GM19397 (cell line): ENCODE measurements around the gene SLC8A1.

Experiments
- ATAC-seq: cut with Tn5 transposase; IDR thresholded peaks from one replicate; pipeline ENCODE4 v1.9.1; 2021; ENCODE audit warnings: mild to moderate bottlenecking, moderate library complexity; ENCODE audit not compliant: unreplicated experiment

Gene SLC8A1

DNA sequence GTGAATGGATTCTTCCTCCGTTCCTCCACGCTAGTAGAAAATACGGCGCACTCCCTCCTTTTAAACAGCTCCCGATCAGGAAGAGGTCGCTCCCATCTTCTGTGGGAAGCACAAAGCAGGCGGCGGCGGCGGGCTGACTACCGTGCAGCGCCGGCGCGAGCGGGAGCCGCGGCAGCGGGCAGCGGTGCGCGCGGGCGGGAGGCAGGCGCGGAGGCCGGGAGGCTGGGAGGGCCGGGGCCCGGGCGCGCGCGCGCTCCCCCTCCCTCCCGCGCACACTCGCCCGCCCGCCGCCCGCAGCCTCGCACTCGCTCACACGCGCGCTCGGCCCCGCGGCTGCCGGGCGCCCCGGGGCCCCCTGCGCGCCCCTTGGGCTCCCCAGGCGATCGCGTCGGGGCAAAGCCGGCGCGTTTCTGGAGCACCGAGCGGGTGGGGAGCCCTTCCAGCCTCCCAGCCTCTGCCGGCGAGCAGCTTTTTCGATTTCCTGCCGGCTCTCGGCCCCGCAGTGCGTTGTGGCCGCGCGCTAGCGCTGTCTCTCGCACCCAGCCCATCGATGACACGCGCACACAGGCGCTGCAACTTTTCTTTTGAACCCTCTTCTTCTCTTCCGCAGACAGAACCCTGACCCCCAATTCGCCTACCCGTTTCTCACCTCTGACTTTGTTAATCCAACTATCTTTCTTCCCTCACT is at the start of gene SLC8A1:
SLC8A1 (minus strand) TSS at position 173 of the 688 bp plus-strand sequence.
- no peak for ATAC-seq

DNA sequence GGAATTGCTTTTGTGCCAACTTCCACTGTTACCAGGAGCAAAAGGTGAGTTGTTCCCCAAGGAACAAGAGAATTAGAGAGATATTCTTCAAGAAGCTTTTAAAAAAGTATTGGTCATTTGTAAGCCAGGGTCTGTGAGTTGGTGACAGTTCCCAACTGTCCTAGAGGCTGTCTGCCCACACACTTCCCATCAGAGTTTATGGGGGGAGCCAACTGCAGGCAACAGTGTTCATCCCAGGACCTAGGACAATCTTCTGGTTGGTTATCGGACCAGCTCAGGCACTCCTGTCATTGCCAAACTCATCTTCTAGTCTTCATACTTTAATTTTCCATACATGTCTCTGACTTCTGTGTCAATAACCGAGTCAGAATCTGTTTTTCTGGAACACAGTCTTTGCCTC is 47.5 kb upstream of the SLC8A1 start:
- ATAC-seq, result no peak

DNA sequence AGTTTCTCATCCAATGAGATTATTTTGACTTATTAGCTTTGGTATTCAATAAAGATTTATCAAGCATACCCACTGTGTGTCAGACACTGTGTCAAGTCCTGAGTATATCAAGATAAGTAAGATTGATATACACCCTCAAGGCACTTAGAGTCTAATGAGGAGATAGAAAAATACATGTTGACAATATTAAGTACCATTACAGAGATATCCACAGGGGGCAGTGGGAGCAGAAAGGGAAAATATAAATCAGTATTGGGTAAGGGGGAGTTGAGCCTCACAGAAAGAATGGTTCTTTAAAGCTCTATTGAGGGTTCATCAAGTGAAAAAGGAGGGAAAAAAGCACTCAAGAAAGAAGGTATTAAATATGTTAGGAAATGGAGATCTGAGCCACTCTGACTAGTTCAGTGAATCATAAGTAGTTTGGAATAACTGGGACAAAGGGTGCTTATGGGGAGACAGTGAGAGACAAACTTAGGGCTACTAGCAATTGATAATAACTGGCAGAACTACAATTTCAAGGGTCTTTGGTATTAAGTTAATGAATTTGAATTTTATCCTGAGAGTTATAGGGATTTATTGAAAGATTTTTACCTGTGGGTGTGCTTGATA is 45.5 kb upstream of the SLC8A1 start:
- no peak for ATAC-seq

DNA sequence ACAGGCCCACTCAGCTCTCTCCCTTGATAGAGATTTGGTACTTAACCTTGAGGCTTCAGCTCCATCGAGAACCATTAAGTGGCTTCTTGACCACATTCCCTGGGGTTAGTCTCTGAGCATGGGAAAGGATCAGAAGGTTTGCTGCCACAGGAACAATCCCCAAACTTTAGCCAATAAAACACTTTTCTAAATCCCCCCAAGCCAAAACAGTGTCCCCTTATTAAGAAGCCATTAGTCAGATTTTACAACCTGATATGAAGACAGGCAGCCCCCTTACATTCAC is 37.7 kb upstream of the SLC8A1 start:
- no peak for ATAC-seq

DNA sequence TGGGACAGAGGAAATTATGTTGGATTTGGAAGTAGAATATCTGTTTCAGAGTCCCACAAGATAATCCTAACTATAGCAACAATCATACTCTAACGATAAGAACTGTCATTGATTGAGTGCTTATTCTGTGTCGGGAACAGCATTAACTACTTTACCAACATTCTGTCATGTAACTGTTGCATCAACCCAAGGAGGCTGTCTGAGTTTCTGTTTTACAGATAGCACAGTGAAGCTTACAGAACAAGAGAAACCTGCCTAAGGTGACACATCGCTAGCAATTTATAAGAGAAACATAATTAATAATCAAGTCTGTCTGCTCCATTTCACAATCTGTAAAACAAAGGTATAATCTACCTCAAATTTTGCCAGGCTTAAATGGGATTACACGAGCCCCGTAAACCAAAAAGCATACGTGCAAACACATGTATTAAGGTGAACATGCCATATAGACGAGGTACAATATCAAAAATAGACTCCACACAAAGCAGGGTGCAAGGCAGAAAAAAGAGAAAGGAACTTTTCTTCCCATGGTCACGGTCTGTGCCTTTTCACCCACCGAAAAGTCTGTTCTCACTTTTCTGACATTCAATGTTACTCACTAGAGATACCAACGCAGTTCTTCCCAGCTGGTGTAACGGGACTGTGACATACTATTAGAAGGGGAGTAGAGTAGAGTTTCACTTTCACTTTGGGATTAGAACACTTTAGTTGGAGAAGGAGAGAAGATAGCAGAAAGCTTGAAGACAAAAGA is 37.2 kb upstream of the SLC8A1 start:
- no peak for ATAC-seq

DNA sequence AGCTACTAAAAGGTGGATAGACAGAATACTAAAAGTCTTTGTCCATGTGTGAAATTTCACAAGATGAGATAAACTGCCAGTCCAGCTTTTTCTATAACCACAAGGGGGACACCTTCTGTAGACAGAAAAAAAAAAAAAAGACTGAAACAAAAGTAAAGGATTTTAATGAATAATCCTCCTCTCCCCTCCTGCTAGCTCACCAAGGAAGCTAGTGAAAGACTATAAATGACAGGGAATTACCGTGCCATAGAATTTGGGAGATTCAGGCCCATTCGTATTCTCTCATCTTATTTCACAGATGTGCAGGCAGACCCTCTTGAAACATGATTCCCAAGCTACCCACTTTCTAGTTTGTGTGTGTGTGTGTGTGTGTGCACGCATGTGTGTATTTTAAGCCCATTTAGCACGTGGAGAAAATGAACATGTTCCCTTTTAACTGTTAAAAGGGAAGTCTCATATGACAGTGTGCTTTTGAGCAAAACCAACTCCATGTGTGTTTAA is 36.3 kb upstream of the SLC8A1 start:
- no peak for ATAC-seq

DNA sequence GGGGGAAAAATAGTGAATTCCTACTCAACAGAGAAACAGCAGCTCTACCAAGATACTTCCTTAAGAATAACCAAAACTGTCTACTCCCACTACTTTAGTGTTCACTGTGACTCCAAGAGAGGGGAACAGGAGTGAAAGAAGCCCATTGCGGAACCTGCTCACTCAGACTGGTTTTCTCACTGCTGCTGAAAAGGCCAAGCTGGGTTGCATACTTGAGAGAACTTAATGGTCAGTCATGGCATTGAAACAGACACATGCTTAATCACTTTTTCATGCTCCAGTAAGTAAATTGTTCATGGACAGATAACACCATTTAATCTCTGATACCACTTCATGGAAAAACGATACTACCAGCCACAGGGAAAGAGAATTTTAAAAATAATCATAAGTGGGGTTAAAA is 35.7 kb upstream of the SLC8A1 start:
- no peak for ATAC-seq

DNA sequence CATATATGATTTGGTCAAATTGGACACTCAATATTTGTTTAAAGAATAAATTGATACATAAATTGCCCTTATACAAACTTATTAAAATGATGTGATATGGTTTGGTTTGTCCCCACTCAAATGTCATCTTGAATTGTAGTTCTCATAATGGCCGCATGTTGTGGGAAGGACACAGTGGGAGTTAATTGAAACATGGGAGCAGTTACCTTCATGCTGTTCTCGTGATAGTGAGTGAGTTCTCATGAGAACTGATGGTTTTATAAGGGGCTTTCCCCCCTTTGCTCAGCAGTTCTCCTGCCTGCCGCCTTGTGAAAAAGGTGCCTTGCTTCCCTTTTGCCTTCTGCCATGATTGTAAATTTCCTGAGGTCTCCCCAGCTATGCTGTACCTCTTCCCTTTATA is 34.0 kb upstream of the SLC8A1 start:
- no peak for ATAC-seq

DNA sequence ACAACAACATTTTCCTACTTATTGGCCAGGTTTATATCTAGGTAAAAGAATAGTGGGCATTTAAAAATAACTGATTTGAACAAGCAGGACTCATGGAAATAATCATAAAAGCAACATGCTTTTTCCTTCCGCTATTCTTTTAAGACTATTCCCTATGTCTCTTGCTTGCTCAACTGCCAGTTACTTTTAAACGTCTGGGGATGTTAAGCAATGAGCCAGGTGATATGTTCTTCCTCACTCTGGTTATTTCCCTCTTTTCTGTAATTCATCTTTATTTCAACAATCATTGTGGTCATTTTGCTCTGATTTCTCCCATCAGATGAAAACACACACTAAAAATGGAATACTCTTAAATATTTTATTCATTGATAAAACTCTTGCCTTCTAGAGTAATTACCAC is 33.4 kb upstream of the SLC8A1 start:
- ATAC-seq, result no peak

DNA sequence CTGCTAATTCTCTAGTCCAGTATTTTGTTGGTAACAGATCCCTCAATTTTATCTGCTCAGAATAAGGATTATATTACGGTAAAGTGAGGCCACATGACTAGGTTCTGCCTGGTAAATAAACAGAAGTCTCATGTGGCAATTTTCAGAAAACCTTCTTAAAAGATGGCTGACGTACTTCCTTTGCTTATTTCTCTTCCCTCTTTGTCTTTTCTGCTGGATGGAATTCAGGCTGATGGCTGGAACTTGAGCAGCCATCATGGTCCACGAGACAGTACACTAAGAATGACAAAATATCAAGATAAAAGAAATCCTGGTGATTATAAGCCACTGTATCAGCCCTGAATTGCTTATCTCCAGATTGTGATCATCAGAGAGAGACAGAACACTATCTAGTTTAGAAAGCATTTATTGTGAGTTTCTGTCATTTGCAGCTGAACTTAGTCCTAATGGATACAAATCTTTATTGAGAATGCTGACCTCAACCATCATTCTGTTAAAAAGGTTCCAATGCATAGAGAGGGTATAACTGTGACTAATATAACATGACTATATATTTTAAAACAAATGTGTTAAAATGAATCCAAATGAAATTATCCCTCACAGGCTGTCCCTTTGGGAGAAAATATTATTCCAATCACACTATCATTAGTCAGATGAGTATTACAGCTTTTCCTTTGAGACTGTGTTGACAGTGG is 31.8 kb upstream of the SLC8A1 start:
- no peak for ATAC-seq

DNA sequence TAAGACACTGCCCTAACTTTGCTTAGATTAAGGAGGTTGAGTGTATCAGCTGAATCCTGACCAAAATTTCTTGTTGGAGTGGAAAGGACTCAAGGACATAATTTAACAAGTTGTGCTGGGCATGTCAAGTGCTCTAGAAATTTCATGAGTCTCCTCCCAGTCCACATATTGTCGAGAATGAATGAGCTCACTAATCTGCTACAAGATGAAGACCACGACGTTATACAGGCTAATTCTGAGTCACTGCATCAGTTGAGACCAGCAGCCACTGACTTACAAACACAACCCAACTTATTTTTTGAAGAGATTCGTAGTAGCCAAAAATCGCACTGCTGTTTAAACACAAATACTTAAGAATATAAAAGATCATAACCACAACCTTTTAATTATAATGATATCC is 28.7 kb upstream of the SLC8A1 start:
- no peak for ATAC-seq

DNA sequence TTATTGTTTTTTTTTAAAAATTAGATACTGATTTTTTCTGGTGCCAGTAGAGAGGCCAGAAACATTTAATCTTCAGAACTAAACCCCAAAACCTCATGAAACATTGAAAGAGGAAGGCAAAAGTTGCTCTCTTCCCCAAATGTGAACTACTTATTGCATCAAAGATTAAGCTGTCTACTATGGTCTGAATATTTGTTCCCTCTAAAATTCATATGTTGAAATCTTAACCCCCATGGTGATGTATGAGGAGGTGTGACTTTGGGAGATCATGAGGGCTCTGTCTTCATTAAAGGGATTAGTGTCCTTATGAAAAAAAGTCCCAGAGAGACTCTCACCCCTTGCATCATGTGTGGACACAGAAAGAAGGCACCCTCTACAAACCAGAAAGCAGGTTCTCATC is 28.2 kb upstream of the SLC8A1 start:
- no peak for ATAC-seq

DNA sequence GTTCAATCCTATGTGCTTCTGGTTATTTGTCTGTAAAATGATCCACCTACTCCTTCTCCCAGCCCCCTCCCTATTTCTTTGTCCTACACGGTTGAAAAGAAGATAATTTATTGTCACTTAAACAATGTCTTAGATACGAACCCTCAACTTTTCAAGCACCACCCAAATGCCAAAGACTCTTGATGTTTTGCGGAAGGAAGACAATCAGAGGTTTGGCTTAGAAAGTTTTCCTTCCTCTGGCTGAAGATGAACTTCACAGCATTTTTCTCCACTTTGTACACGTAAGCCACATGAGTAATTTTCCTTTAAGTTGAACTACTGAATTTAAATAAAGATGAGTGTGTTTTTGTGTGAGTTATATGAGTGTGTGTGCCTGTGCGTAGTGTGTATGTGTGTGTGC is 25.5 kb upstream of the SLC8A1 start:
- no peak for ATAC-seq

DNA sequence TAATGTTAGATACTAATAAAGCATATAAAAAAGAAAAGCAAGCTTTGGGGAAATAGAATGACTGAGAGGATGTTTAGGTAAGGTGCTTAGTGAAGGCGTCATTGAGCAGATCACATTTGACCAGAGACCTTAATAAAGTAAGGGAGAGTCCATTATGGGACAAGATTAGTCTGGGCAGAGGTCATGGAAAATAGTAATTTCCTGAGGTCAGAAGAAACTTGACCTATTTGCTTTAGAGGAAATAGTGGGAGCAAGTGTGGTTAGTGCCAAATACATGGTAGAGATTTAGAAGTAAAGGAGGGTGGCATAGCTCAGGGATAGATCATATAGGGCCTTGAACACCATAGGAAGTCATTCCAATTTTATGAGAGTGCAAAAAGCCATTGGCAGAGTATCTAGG is 24.5 kb upstream of the SLC8A1 start:
- ATAC-seq, result no peak

DNA sequence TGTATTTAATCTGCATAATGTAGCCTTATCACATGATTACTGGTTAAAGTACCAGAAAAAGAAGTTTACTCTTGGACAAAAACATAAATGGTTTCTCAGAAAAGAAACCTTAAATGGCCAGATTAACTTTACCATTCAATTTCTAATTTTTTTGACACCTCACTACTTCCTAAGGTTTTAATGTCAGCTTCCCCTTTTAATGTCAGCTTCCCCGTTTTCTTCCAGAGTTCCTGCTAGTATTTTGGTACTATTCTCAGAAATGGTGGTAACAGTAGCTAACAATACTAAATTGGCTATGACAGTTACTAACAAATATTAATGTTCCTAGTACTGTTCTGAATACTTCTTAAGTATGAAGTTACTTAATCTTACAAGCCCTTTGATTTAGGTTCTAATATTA is 22.4 kb upstream of the SLC8A1 start:
- ATAC-seq, result no peak

DNA sequence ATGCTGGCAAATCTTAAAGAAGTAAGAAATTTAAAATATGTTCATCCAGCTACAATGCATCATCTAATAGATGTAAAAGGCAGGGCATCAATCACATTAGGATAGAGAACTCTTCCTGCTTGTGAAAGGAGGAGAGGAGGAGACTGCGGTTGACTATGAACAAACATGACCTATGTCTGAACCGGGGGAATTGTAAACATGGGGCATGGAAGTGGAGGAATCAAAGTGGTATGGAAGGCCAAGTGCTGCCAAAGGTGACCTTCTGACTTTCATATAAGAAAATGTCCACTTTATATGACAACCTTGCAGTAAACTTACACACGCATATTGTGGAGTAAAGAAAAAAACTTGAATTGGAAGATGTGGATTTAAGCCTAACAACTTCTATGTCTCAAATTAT is 20.0 kb upstream of the SLC8A1 start:
- ATAC-seq, result no peak

DNA sequence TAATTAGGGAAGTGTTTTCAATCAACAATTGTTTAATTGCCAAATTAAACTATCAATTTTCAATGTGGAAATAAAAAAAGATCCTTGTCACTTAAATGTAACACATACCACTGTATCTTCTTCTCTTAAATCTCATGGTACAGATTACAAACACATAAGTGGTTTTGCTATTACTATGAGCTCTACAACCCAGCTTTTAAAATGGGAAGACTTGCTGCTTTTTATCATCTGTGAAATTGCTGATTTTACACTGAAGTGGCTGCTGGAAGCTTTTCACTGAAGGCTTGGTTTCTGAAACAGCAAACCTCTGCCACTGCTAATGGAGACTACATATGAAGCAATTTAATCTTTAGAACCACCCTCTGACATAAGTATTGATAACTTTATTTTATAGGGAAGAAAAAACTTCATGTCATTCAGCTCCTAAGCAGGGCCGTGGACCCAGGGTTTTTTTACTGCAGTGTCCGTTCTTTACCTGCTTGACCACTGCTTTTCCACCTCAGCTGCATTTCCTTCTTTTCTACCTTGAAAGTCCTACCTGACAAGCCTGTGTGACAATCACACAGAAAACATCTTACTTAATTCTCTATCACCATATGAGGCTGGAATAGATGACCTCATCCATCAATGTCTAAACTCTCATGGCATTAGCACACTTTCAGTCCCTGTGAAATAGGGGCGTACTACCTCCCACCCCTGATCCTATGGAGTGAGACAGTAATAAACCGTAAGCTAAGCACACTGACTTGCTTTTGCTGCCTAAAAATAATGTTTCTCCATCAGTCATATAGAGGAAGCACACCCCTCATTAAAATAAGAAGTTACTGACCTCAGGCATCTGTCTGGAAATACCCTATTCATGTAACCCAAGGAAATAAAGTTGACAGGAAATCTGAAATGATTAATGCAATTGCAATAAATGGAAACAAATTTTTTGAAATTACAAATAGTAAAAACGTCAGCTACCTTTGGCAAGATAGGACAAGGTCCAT is 19.2 kb upstream of the SLC8A1 start:
- ATAC-seq, result no peak

DNA sequence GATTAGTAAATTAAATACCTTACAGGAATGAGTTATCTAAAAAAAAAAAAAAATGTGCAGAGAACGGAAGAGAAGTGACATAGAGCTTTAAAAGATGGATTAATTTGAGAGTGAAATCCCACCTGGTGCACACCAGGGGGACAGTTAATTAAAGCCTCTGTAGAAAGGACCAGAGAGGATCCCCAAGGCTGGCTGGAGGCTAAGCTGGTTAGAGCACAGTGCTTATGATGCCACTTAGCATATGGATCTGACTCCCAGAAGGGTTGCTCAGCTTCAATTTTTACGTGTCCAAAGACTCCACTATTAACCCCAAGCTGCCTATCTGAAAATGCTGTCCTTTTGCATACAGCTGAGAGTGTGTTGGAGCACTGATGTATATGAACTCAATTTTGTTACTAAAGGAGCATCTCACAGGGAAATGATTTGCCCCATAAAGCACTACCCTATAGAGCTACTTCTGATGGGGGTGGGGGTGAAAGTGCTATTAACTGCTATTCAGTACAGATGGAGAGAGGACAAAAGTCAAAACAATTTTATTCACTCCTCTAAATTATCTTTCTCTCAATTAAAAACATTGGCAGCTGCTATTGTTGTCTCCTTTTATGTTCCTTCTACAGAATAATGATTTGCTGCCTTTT is 15.2 kb upstream of the SLC8A1 start:
- ATAC-seq, result no peak

DNA sequence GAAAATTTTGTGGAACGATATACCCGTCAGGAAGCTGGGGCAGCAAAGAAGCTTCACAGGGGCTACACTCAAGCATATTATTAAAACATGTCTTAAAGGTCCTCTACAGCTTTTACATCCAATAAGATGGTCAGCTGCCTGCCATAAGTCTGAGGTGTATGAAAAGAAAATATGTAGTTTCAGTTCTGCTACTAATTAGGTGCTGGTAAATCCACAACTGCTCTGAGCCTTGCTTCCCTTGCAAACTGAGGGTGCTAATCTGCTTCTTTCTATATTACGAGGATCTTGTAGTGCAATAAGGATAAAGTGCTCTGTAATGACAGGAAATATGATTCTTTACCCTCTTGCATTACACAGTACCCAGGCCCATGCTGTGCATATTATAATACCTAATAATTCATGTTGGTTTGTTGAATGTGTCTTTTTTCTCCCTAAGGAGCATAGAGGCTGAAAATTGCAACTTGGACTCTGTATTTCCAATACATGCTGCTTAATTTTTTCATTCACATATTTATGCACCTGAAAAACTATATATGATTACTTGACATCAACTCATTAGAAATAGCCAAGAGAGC is 14.5 kb upstream of the SLC8A1 start:
- ATAC-seq, result no peak

DNA sequence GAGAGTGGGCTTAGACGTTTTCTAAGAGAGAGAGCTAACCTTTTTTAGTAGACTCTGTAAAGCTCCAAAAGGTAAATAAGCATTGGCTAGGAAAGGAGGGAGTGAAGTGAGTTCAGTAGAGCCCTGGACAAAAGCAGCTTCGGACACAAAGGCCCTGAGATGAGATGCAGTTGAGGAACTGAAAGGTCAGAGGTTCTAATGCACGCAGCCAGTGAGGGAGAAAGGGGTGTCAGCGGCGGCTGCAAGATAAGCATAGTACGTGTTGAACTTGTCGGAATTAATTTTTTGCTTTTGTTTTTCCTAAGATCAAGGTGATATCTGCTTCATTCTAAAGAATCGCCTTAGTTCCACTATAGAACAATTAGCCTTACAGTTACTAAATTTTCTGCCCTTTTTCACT is 11.2 kb upstream of the SLC8A1 start:
- ATAC-seq, result no peak
